Liver (tissue), 2 donors: ENCODE data around the gene STRIT1.

Experiments used
- CTCF ChIP-seq: fragments of 150-350 bp; IDR thresholded peaks from 2 replicates; pipeline ENCODE4 v1.5.1; 2017; ENCODE audit warnings: improper control_type of control experiment, low read depth, low read length; ENCODE audit not compliant: missing input control
- YY1 ChIP-seq: IDR thresholded peaks from 2 replicates; pipeline ENCODE4 v1.6.1; 2016; ENCODE audit warnings: antibody characterized with exemption, mild to moderate bottlenecking
- donor health status: healthy.

DNA sequence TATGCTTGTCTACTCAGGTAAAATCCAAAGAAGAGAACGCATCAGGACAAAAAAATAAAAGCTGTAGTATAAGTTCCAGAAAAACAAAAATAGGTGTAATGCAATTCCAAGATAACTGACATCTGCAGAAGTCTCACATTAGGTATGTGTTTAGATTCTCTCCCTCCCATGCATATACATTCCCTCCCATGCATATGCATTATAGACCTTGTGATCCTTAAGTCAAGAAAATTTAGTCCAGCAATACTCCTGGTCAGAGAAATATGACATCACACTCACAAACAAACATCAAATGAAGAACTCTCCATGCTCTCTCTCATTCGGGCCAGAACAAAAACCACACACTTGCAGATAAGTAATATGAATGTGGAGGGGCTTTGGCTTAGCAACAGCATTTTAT lies 25.3 kb upstream of the STRIT1 start:
- TF ChIP-seq CTCF = no peak
- TF ChIP-seq YY1 = no peak
